PC-9 (cell line): ENCODE data around the gene CHD1. TPM values are rescaled to one million over a fixed set of nuclear protein-coding genes. Genes with fewer than 3 reads are reported as not detected.

Experiments used
- BruUV-seq: library from RNA; stranded (reverse); fragments of 400-500 nt; replicated peaks from 2 replicates; lab custom pipeline; 2021; lab: Mats Ljungman, UMichigan
- CTCF ChIA-PET: fragments of 300-600 bp; sonication (Branson Sonifier 250); formaldehyde crosslinking; loops from one replicate; lab custom pipeline; 2022; ENCODE audit warnings: antibody characterized with exemption; lab: Charles Lee
- POLR2A ChIA-PET: fragments of 300-600 bp; sonication (Branson Sonifier 250); formaldehyde crosslinking; loops from one replicate; lab custom pipeline; 2022; ENCODE audit warnings: antibody characterized with exemption; ENCODE audit not compliant: unreplicated experiment; lab: Charles Lee
- DNase-seq, 2 experiments: peaks; one replicate each; pipeline versions ENCODE4 v3.0.0 to v3.0.0-alpha.2; 2015 to 2022; ENCODE audit warnings: mixed read lengths in 1 of 2
- H2AFZ ChIP-seq: fragments of 200-600 bp; sonication (generic); 2 replicates; pipeline ENCODE4 v1.8.1; 2017; ENCODE audit warnings: antibody characterized with exemption
- H3F3A ChIP-seq: fragments of 200-600 bp; sonication (generic); 2 replicates; pipeline ENCODE4 v1.8.1; 2017; ENCODE audit warnings: antibody characterized with exemption, mild to moderate bottlenecking, low read depth; ENCODE audit not compliant: insufficient read depth
- H3K27ac ChIP-seq: fragments of 200-600 bp; sonication (generic); 2 replicates; pipeline ENCODE4 v1.6.1; 2016; ENCODE audit warnings: mixed run types
- H3K27me3 ChIP-seq: fragments of 200-600 bp; sonication (generic); 2 replicates; pipeline ENCODE4 v1.6.1; 2016; ENCODE audit warnings: low read depth, mixed run types; ENCODE audit not compliant: insufficient read depth
- H3K36me3 ChIP-seq: fragments of 200-600 bp; sonication (generic); 2 replicates; pipeline ENCODE4 v1.6.1; 2016; ENCODE audit warnings: low read depth, mixed run types
- H3K4me1 ChIP-seq: fragments of 200-600 bp; sonication (generic); replicated peaks from 2 replicates; pipeline ENCODE4 v1.6.1; 2016; ENCODE audit warnings: mixed run types; ENCODE audit not compliant: insufficient read depth
- H3K4me2 ChIP-seq: fragments of 200-600 bp; sonication (generic); 2 replicates; pipeline ENCODE4 v1.6.1; 2017; ENCODE audit warnings: mixed run types
- H3K4me3 ChIP-seq: fragments of 200-600 bp; sonication (generic); 2 replicates; pipeline ENCODE4 v1.6.1; 2016; ENCODE audit warnings: mixed run types
- H3K79me2 ChIP-seq: fragments of 200-600 bp; sonication (generic); 2 replicates; pipeline ENCODE4 v1.6.1; 2017; ENCODE audit warnings: low read depth, mixed run types
- H3K9me2 ChIP-seq: fragments of 200-600 bp; sonication (generic); 2 replicates; pipeline ENCODE4 v1.8.1; 2017; ENCODE audit warnings: mild to moderate bottlenecking; ENCODE audit not compliant: insufficient read depth
- H3K9me3 ChIP-seq: fragments of 200-600 bp; sonication (generic); 2 replicates; pipeline ENCODE4 v1.8.1; 2016; ENCODE audit warnings: low read depth; ENCODE audit not compliant: insufficient read depth
- H4K20me1 ChIP-seq: fragments of 200-600 bp; sonication (generic); 2 replicates; pipeline ENCODE4 v1.8.1; 2017; ENCODE audit not compliant: insufficient read depth
- CTCF ChIP-seq: fragments of 200-600 bp; sonication (generic); conservative IDR thresholded peaks from 2 replicates; pipeline ENCODE4 v1.6.1; 2017; ENCODE audit warnings: mixed run types, antibody characterized with exemption, mild to moderate bottlenecking, moderate library complexity
- EZH2 ChIP-seq: fragments of 200-600 bp; sonication (generic); IDR thresholded peaks from 2 replicates; pipeline ENCODE4 v1.8.0; 2017; ENCODE audit warnings: antibody characterized with exemption, low read depth
- intact Hi-C: fragments of 100-400 bp; cut with micrococcal nuclease; formaldehyde crosslinking; loops from one replicate; pipeline ENCODE4 v1.10.0; 2022; ENCODE audit not compliant: unreplicated experiment
- total RNA-seq: library from RNA; stranded (reverse); gene quantifications from 2 replicates; pipeline ENCODE4 v1.2.3, GENCODE V29; 2021

The CHD1 gene
- total RNA-seq, 1 experiment from 2014 or later: 30.5 TPM

DNA sequence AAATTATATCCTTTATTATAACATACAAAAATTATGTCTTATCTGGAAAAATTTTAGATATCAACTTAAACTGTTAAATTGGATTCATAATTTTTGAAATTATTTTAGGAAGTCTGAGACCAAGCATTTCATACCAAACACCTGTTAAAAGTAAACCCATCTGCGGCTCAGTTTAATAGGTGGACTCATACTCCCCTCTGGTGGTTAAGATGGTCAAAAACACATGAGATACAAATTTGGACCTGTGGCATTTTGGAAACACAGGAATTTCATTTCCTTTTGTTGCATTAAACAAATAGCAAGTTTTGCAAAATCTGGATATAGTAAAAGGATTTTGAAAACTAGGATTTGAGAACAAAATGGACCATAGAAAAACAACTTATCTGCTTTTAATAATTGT is 101.6 kb downstream of the CHD1 start:
- no peak overlapping the region for H3K4me2 ChIP-seq
- TF ChIP-seq EZH2 (no peak), CTCF (peak; percentile 78)
- H3K4me3 ChIP-seq: no peak overlapping the region
- no peaks in the 10 kb centered on the region for H3K79me2 ChIP-seq
- no peaks in the 10 kb centered on the region for H3K4me1 ChIP-seq
- ChIA-PET CTCF (no interaction called here), POLR2A (no interaction called here)
- no peak overlapping the region for H2AFZ ChIP-seq
- H3K9me3 ChIP-seq: no peaks in the 10 kb centered on the region
- H3K27ac ChIP-seq: no peak overlapping the region
- intact Hi-C loops: loop anchor here (2.0 to 10.0 kb wide), 2 partner anchors 1402 to 1596 kb away; no protein-coding TSS in a partner anchor
- H3K9me2 ChIP-seq: no peaks in the 10 kb centered on the region
- no peaks in the 10 kb centered on the region for H3K36me3 ChIP-seq
- no peaks in the 10 kb centered on the region for H3K27me3 ChIP-seq
- no TSS peak for BruUV-seq
- H3F3A ChIP-seq: no peaks in the 10 kb centered on the region
- peak; percentile 17 to 57 for DNase-seq
- no peaks in the 10 kb centered on the region for H4K20me1 ChIP-seq

DNA sequence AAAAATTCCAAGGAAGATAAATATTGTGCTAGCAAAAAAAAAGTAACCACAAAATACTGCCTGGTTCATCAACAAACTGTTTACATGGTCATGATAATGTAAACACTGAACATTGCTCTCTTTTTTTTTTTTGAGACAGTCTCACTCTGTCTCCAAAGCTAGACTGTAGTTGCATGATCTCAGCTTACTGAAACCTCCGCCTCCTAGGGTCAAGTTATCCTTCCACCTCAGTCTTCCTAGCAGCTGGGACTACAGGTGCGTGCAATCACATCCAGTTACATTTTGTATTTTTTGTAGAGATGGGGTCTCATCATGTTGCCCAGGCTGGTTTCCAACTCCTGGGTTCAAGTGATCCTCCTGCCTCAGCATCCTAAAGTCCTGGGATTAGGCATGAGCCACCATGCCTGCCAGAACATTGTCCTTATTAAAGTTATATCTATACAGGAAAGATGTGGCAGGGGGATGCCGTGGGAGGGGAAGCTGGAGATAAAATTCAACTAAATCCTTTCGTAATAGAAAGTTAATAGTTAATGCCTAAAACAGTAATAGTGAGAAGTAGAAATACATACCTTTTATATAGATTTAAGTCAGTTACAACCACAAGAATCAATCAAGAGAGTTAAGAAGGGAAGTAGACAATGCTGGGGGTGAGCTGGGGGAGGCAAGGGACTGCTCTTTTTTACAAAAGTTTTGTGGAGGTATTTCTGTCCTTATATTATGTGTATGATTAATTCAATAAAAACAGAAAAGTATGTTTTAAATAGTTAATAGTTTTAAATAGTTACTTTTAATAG is 103.0 kb downstream of the CHD1 start:
- no peaks in the 10 kb centered on the region for H3K27me3 ChIP-seq
- no peaks in the 10 kb centered on the region for H3K9me2 ChIP-seq
- TF ChIP-seq EZH2: no peak
- TF ChIP-seq CTCF: no peak
- H3K4me3 ChIP-seq: no peak overlapping the region
- H3K36me3 ChIP-seq: no peaks in the 10 kb centered on the region
- no peaks in the 10 kb centered on the region for H4K20me1 ChIP-seq
- POLR2A ChIA-PET: no interaction called here
- CTCF ChIA-PET: no interaction called here
- no peak overlapping the region for H2AFZ ChIP-seq
- H3K4me1 ChIP-seq: no peaks in the 10 kb centered on the region
- no peak overlapping the region for H3K4me2 ChIP-seq
- H3K9me3 ChIP-seq: no peaks in the 10 kb centered on the region
- no peak for DNase-seq
- no peaks in the 10 kb centered on the region for H3K79me2 ChIP-seq
- no peak overlapping the region for H3K27ac ChIP-seq
- intact Hi-C loops: loop anchor here (2.0 to 10.0 kb wide), 2 partner anchors 1401 to 1595 kb away; no protein-coding TSS in a partner anchor
- no TSS peak for BruUV-seq
- H3F3A ChIP-seq: no peaks in the 10 kb centered on the region

DNA sequence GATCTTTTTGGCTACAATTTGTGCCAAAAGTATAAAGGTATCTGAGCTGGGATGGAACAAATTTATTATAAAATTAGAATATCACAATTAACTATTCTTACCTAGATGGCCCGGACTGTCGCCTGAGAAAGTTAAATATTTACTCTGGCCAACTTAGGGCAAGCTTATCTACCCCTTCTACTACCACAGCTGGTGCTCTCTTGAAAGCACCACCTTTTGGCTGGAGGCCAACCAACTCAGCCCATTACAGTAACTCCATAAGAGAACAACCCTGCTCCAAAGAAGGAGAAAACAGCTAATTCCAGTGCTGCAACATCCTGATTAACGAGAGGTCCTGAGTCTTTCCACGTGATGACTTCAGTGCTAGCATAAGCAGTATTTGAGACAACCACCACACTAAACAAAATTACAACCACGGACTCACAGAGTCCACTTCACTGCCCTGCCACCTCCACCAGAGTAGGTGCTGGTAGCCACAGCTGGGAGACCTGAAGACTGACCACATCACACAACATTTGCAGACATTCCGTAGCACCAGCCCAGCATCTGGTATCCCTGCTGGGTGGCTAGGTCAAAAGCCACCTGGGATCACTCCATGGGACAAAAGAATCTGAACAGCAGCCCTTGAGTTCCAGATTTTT is 112.1 kb downstream of the CHD1 start:
- H3K27me3 ChIP-seq: no peaks in the 10 kb centered on the region
- no peak overlapping the region for H3K4me3 ChIP-seq
- ChIA-PET POLR2A (no interaction called here), CTCF (no interaction called here)
- H3K27ac ChIP-seq: no peak overlapping the region
- no peaks in the 10 kb centered on the region for H3K36me3 ChIP-seq
- no TSS peak for BruUV-seq
- H3K4me2 ChIP-seq: no peak overlapping the region
- no peak overlapping the region for H2AFZ ChIP-seq
- no peaks in the 10 kb centered on the region for H3K4me1 ChIP-seq
- H3K9me2 ChIP-seq: no peaks in the 10 kb centered on the region
- H3F3A ChIP-seq: no peaks in the 10 kb centered on the region
- H3K79me2 ChIP-seq: no peaks in the 10 kb centered on the region
- H3K9me3 ChIP-seq: no peaks in the 10 kb centered on the region
- H4K20me1 ChIP-seq: no peaks in the 10 kb centered on the region
- intact Hi-C loops: no loop called here
- no peak for DNase-seq
- TF ChIP-seq EZH2 (no peak), CTCF (no peak)
